Inflammatory macrophage treated with lipopolysaccharide for 1 hour (primary cell): ENCODE measurements around the gene GRM1.

Experiments
- DNase-seq, 2 donors: peaks; one replicate each; pipeline ENCODE4 v3.0.0-alpha.2; 2020 to 2022

Gene GRM1

DNA sequence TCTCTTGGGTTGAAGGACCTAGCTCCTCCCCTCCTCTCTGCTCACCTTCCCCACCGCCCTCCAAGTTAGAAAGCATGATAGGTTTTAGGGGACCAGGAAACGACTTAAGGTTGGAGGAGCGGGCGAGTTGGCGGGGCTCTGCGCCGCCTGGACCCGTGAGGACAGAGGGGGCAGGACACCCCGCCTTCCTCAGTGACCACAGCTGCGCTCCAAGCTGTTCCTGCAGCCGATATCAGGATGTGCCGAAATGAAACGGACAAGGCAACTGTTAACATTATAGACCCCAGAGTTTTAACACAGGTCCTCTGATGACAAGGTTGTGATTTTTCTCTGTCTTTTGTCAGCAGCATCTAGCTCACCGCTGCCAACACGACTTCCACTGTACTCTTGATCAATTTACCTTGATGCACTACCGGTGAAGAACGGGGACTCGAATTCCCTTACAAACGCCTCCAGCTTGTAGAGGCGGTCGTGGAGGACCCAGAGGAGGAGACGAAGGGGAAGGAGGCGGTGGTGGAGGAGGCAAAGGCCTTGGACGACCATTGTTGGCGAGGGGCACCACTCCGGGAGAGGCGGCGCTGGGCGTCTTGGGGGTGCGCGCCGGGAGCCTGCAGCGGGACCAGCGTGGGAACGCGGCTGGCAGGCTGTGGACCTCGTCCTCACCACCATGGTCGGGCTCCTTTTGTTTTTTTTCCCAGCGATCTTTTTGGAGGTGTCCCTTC is at the start of gene GRM1:
TSS of gene GRM1 (plus strand) at position 212 of the 722 bp plus-strand sequence. CDS start at position 668, 456 bp downstream.
- no peak for DNase-seq

DNA sequence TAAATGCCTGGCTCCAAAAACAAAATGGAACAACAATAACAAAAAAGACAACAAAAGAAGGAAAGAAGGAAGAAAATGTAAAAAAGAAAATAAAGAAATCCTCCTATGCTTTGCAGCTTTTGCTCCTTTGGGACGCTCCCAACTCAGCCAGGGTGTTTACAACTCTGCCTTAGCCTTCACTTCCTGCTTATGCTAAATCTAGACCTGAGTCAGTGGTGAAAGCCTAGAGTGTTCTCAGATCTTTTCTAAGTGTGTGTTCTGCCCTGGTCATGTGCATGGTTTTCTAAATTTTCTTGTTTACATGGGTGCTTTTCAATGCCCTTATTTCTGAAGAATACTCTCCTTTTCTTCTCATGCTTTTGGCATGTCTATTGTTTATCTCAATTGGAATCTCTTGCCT is 19.5 kb upstream of the GRM1 start:
- no peak for DNase-seq

DNA sequence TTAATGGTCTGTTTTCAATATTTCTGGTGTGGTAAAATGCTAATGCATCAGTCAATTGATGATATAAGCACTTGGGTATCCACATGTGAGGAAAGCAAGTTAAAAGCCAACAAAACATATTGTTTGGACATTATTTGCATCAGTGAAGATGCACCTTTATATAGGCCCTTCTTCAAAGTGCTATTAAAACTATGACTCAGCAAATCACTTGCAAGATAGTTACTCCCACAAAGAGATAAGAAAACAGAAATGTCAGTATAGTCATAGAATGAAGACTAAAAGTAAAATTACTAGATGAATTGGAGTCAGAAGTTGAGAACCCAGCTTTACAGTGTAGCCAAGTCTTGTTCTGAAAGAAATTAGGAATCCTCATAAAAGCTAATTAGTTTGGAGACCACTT is 14.6 kb upstream of the GRM1 start:
- DNase-seq, result no peak

DNA sequence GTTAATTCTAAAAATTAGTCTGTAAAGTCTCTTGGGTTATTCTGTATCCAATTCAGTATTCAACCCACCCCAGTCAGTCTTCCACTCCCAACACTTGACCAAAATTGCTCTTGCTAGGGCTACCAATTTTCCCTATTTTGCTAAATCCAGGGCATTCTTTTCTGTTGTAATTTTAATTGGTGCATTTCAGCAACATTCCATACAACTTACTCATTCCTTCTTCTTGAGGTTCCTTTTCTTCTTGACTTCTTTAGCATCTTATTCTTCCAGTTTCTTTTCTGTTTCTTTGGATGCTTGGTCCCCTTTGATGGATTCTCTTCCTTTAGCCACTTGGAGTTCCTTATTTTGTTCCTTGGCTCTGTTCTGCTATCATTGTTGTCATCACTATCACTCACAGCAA is 11.2 kb upstream of the GRM1 start:
- DNase-seq, result no peak

GRCh38 chr6:146026873-146027272 is 2.0 kb upstream of the GRM1 start:
- no peak for DNase-seq

DNA sequence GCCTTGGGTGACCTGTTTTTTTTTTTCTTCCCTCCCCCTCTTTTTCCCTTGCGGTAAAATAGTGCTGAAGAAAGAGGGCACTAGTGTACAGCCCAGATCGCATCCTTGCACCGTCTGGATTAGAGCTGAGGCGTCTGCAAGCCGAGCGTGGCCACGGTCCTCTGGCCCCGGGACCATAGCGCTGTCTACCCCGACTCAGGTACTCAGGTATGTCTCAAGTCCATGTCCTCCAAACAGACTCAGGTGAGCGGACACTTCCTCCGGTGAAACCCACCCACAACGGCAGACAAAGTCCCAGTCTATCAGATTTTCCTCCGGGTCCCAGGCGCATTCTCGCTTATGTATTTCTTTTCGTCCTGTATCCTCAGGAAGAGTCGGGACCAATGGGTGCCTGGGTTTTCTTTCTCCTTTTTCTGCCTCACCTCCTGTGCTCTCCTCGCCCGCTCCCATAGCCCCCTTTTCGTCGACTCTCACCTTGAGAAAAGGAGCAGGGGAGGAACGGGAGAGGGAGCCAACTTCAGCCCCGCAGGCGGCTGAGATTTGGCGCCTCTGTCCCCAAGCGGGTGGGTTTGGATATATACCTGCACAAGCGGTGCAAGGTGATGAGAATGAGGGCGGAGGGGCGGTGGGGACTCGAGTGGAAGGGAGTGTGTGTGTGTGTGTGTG is 1.1 kb upstream of the GRM1 start:
- no peak for DNase-seq

GRCh38 chr6:146028252-146028795 is 538 bp upstream of the GRM1 start:
- DNase-seq, result peak; percentile 12 to 54

DNA sequence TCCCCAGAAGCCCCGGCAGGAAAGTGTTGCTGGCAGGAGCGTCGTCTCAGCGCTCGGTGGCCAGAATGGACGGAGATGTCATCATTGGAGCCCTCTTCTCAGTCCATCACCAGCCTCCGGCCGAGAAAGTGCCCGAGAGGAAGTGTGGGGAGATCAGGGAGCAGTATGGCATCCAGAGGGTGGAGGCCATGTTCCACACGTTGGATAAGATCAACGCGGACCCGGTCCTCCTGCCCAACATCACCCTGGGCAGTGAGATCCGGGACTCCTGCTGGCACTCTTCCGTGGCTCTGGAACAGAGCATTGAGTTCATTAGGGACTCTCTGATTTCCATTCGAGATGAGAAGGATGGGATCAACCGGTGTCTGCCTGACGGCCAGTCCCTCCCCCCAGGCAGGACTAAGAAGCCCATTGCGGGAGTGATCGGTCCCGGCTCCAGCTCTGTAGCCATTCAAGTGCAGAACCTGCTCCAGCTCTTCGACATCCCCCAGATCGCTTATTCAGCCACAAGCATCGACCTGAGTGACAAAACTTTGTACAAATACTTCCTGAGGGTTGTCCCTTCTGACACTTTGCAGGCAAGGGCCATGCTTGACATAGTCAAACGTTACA is 817 bp downstream of the GRM1 start:
- no peak for DNase-seq

DNA sequence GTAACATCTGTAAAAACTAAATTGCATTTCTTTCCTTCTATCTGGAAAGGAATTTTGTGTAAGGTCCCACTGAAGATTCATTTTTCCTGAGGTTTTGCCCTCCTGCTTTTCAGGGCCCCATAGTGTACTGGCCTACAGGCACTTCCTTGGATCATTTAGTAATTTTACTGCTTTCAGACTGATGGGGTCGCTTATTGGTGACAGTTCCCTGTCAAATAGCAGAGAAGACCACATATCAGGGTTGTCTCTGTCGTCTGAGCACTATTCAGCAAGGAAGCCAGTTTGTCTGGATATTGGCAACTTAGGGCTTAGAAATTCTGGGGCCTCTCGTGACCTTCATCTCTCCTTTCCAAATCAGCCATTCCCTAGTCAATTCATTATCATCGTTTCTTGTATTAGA is 3.5 kb downstream of the GRM1 start:
- DNase-seq, result no peak

DNA sequence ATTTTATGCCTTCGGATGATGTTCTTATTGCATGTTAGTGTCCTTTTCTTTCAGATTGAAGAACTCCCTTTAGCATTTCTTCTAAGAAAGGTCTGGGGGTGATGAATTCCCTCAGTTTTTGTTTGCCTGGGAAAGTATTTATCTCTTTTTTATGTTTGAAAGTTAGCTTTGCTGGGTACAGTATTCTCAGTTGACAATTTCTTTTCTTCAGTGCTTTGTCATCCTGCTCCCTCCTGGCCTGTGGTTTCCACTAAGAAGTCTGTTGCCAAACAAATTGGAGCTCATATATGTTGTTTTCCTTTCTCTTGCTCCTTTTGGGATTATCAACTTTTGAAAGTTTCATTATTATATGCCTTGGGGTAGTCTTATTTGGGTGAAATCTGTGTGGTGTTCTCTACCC is 11.5 kb downstream of the GRM1 start:
- DNase-seq, result no peak

DNA sequence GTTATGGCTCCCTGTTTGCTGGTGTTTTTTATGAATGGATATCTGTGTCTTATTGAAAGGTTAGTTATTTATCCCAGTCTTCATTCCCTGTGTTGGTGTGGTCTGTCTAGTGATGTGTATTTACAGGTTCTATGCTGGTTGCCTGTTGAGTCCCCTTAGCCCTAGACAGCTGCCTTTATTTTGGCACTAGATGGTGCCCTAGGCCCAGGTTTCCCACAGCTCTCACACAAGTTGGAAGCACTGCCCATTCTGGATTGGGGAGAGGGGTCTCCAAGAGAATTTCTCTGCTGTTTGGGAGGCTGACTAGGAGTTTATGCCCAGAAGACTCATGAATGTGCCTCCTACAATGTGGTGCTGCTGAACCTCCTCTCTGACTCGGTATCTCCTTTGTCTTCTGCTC is 12.4 kb downstream of the GRM1 start:
- peak in 1 of 2 donors; percentile 5 for DNase-seq

DNA sequence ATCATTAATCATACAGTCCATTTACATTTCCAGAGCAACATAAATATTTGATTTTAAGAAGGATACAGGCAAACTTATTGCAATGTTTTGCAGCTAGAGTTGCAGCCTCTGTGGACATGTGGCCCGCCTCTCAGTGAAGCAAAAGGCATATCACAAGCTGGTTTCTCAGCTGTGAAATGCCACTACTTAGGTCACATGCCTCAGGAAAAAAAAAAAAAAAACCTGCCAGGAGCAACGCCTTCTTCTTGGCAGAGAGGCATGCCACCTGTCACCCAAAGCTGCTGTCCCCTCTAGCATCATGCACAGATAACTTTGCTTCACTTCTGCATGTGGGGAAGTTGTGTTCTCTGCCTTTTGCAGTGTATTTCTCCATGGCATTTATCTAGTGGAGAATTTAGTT is 18.5 kb downstream of the GRM1 start:
- DNase-seq, result no peak

GRCh38 chr6:146050168-146050567 is 21.3 kb downstream of the GRM1 start:
- DNase-seq, result no peak

GRCh38 chr6:146056506-146056905 is 27.6 kb downstream of the GRM1 start:
- DNase-seq, result no peak

DNA sequence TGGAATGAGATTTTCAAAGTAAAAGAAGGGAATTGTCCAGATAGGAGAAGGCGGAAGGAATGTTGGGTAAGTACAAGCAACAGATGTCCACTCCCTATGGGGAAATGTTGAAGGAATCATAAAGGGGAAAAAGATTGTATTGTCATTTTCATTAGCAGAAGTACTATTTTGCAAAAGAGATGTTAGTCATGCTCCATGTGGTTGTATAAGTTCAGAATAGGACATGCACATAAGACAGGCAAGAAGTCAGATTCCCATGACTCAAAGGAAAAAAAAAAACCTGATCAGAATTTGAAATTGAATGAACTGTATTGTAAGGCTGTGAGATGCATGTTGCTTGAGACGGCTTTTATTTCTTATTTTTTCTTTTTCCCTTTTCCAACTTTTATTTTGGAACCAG is 36.8 kb downstream of the GRM1 start:
- DNase-seq, result peak; percentile 5 to 13

- no peak for DNase-seq
Measured at GRCh38 chr6:146066506-146066905, 37.6 kb downstream of the GRM1 start.

- no peak for DNase-seq
Measured at GRCh38 chr6:146071781-146072180, 42.9 kb downstream of the GRM1 start.

- no peak for DNase-seq
Measured at GRCh38 chr6:146077992-146078391, 49.1 kb downstream of the GRM1 start.

GRCh38 chr6:146087386-146087785 is 58.5 kb downstream of the GRM1 start:
- no peak for DNase-seq

- DNase-seq, result no peak
Measured at GRCh38 chr6:146090474-146090873, 61.6 kb downstream of the GRM1 start.

- no peak for DNase-seq
Measured at GRCh38 chr6:146092961-146093686, 64.3 kb downstream of the GRM1 start.

GRCh38 chr6:146095481-146095880 is 66.6 kb downstream of the GRM1 start:
- DNase-seq, result no peak

- DNase-seq, result no peak
Measured at GRCh38 chr6:146097586-146097985, 68.7 kb downstream of the GRM1 start.
